Endodermal cell (in vitro differentiated cells): ENCODE results near the gene NCAM1. TPM values are rescaled to one million over a fixed set of nuclear protein-coding genes. Genes with fewer than 3 reads are reported as not detected.

ENCODE experiments used
- DNase-seq: peaks from one replicate; pipeline ENCODE4 v3.0.0-alpha.2; 2017
- H3K27ac ChIP-seq: 2 replicates; pipeline ENCODE4 v1.5.1; 2013; ENCODE audit warnings: mild to moderate bottlenecking, low read depth, low read length, moderate library complexity
- H3K27me3 ChIP-seq: 2 replicates; pipeline ENCODE4 v1.6.1; 2013; ENCODE audit warnings: mild to moderate bottlenecking, low read length, moderate library complexity; ENCODE audit not compliant: insufficient read depth, control insufficient read depth, poor library complexity, severe bottlenecking
- H3K36me3 ChIP-seq: 2 replicates; pipeline ENCODE4 v1.7.0; 2013; ENCODE audit warnings: mild to moderate bottlenecking, low read length, moderate library complexity; ENCODE audit not compliant: control insufficient read depth, insufficient read depth
- H3K4me1 ChIP-seq: one replicate; pipeline ENCODE4 v1.7.0; 2013; ENCODE audit warnings: low read length; ENCODE audit not compliant: control insufficient read depth, insufficient read depth
- H3K4me3 ChIP-seq: 2 replicates; pipeline ENCODE4 v1.5.1; 2013; ENCODE audit warnings: mild to moderate bottlenecking, low read length, moderate library complexity
- H3K9ac ChIP-seq: 2 replicates; pipeline ENCODE4 v1.6.1; 2013; ENCODE audit warnings: mild to moderate bottlenecking, low read length, moderate library complexity; ENCODE audit not compliant: poor library complexity, severe bottlenecking; ENCODE audit errors: extremely low read depth
- H3K9me3 ChIP-seq: 2 replicates; pipeline ENCODE4 v1.6.1; 2013; ENCODE audit warnings: mild to moderate bottlenecking, low read length, moderate library complexity; ENCODE audit not compliant: control insufficient read depth
- H3K27ac Mint-ChIP-seq: 2 replicates; pipeline ENCODE4 v1.8.0; 2020; ENCODE audit warnings: mixed read lengths
- H3K27me3 Mint-ChIP-seq: 2 replicates; pipeline ENCODE4 v1.8.0; 2021; ENCODE audit warnings: mild to moderate bottlenecking, mixed read lengths; ENCODE audit not compliant: insufficient read depth
- H3K36me3 Mint-ChIP-seq: 2 replicates; pipeline ENCODE4 v1.8.0; 2020; ENCODE audit warnings: low read depth, mixed read lengths
- H3K4me1 Mint-ChIP-seq: 2 replicates; pipeline ENCODE4 v1.8.0; 2020; ENCODE audit warnings: mixed read lengths
- H3K4me3 Mint-ChIP-seq: 2 replicates; pipeline ENCODE4 v1.8.0; 2020; ENCODE audit warnings: mild to moderate bottlenecking, moderate library complexity, mixed read lengths
- H3K9me3 Mint-ChIP-seq: 2 replicates; pipeline ENCODE4 v1.8.0; 2020; ENCODE audit warnings: mild to moderate bottlenecking, mixed read lengths
- WGBS, 2 experiments: methylation state at CpG; one replicate each; pipeline versions ENCODE4 v1.1.5 to v1.1.7; 2013; ENCODE audit warnings: missing lambda C conversion rate in 2 of 2, mixed read lengths in 1 of 2; ENCODE audit not compliant: insufficient coverage in 1 of 2, insufficient read length in 1 of 2; 5-methylcytosine and 5-hydroxymethylcytosine counted together
- total RNA-seq, 2 donors: library from RNA; stranded (reverse); fragmentation: NEBNext Ultra II Directional in 1 of 2; extraction: Animal tissue kit (Norgen Biotek cat#: 25700) in 1 of 2; gene quantifications; 2 replicates in 1 of 2; 3 replicates in 1 of 2; pipeline ENCODE4 v1.2.1, GENCODE V29; 2021
- TF ChIP-seq, protein P1 (sequence below): fragments of 200-600 bp; sonication (generic); conservative IDR thresholded peaks from 2 replicates; pipeline ENCODE4 v1.5.0; 2021; ENCODE audit warnings: antibody characterized with exemption, mild to moderate bottlenecking

The NCAM1 gene
- total RNA-seq, 2 donors from 2014 or later = 1.6 to 2.9 TPM

DNA sequence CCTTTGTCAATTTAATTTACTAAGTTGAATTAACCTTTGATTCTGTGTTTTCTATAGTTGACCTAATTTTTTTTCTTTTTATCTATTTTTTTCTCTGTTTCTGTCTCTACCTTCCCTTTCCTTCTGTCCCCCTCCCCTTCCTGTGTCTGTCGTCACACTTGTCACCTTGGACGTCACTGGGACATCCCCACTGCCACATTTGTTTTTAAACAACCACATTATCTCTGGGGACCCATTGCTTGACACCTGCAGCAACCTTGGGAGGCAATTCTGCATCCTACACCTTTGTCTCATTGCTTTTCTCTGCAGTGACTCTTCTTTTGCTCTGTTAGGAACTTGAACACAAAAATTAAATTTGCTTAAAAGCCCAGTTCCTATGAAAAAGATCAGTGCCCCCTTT lies 301.4 kb downstream of the NCAM1 start:
- peaks cover 11% of the 10 kb centered on the region for H3K27me3 Mint-ChIP-seq
- no peaks in the 10 kb centered on the region for H3K9me3 ChIP-seq
- H3K27ac Mint-ChIP-seq = no peak overlapping the region
- H3K9me3 Mint-ChIP-seq = no peaks in the 10 kb centered on the region
- WGBS, 2 experiments = 75 to 80% methylated on average over 2 of the region's 2 CpGs
- no peaks in the 10 kb centered on the region for H3K36me3 Mint-ChIP-seq
- no peak overlapping the region for H3K4me3 Mint-ChIP-seq
- no peaks in the 10 kb centered on the region for H3K36me3 ChIP-seq
- H3K9ac ChIP-seq = no peak overlapping the region
- peaks cover 10% of the 10 kb centered on the region for H3K4me1 Mint-ChIP-seq
- H3K27ac ChIP-seq = no peak overlapping the region
- no peak overlapping the region for H3K4me3 ChIP-seq
- no peaks in the 10 kb centered on the region for H3K4me1 ChIP-seq
- TF ChIP-seq, protein P1, sequence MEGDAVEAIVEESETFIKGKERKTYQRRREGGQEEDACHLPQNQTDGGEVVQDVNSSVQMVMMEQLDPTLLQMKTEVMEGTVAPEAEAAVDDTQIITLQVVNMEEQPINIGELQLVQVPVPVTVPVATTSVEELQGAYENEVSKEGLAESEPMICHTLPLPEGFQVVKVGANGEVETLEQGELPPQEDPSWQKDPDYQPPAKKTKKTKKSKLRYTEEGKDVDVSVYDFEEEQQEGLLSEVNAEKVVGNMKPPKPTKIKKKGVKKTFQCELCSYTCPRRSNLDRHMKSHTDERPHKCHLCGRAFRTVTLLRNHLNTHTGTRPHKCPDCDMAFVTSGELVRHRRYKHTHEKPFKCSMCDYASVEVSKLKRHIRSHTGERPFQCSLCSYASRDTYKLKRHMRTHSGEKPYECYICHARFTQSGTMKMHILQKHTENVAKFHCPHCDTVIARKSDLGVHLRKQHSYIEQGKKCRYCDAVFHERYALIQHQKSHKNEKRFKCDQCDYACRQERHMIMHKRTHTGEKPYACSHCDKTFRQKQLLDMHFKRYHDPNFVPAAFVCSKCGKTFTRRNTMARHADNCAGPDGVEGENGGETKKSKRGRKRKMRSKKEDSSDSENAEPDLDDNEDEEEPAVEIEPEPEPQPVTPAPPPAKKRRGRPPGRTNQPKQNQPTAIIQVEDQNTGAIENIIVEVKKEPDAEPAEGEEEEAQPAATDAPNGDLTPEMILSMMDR = no peak
- DNase-seq = no peak
- no peaks in the 10 kb centered on the region for H3K27me3 ChIP-seq

DNA sequence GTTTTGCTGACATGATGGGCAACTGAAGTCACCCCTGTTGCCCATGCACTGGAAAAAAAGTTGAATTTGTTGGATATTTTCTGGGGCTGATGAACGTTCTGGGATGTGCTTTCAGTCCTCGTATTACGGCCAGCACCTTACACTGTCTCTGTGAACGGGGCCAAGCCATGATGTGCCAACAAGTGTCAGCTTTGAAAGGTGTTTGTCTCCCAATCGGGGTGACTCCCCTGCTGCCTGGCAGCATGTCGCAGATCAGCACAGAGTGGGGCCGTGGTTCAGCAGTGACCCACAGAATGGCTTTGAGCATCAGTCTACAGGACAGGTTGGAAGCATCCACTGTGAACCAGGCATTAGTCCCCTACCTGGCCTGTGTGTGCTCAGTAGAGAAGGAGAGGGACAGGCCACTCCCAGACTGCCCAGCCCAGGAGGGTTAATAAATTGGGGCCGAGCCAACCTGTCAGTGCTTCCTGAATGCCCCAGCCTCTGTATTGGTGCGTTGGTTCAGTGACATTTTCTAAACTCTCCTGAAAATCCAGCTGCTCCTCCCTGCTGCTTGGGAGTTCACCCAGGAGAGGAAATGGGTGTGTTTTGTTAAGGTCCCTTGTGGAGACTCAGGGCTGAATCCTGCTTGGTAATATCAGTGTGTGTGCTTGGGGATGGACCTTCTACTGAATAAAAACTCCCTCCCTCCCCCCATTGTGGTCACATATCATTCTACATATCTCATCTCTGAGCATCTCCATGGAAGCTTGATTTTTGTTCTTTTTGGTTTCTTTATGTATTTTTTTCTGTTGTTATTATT lies 302.4 kb downstream of the NCAM1 start:
- Histone ChIP-seq H3K36me3 (no peaks in the 10 kb centered on the region), H3K27ac (no peak overlapping the region), H3K27me3 (no peaks in the 10 kb centered on the region), H3K4me3 (no peak overlapping the region), H3K9me3 (no peaks in the 10 kb centered on the region), H3K4me1 (no peaks in the 10 kb centered on the region), H3K9ac (no peak overlapping the region)
- H3K27ac Mint-ChIP-seq = no peak overlapping the region
- H3K4me1 Mint-ChIP-seq = peaks cover 10% of the 10 kb centered on the region
- 90 to 94% methylated on average over 8 to 9 of the region's 9 CpGs for WGBS, 2 experiments
- TF ChIP-seq, protein P1 = no peak
- no peaks in the 10 kb centered on the region for H3K9me3 Mint-ChIP-seq
- no peak for DNase-seq
- peaks cover 17% of the 10 kb centered on the region for H3K27me3 Mint-ChIP-seq
- H3K36me3 Mint-ChIP-seq = no peaks in the 10 kb centered on the region
- H3K4me3 Mint-ChIP-seq = no peak overlapping the region

DNA sequence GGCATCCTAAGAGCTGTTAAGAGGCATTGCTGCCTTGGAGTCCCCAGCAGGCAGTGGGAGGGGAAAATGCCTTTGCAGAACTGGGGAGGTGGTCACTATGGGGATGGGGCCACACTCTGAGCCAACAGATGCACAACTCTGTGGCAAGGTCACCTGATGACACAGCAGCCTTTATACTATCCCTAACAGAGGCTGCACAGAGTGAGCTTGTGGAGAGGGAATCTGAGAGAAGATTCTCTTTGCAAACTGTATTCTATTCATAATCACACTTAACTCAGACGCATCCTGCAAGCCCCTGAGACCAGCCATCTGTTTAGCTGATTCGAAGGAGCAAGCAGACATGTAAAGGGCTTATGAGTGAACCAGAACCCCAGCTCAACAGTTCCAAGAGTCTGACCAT lies 304.1 kb downstream of the NCAM1 start:
- WGBS, 2 experiments = 86 to 94% methylated on average over 1 to 2 of the region's 2 CpGs
- H3K27ac ChIP-seq = no peak overlapping the region
- H3K27me3 ChIP-seq = no peaks in the 10 kb centered on the region
- peaks cover 24% of the 10 kb centered on the region for H3K27me3 Mint-ChIP-seq
- no peak overlapping the region for H3K4me3 ChIP-seq
- no peaks in the 10 kb centered on the region for H3K36me3 ChIP-seq
- H3K36me3 Mint-ChIP-seq = no peaks in the 10 kb centered on the region
- H3K9me3 Mint-ChIP-seq = no peaks in the 10 kb centered on the region
- H3K4me1 ChIP-seq = no peaks in the 10 kb centered on the region
- H3K9me3 ChIP-seq = no peaks in the 10 kb centered on the region
- TF ChIP-seq, protein P1 = no peak
- H3K27ac Mint-ChIP-seq = no peak overlapping the region
- H3K4me1 Mint-ChIP-seq = peaks cover 10% of the 10 kb centered on the region
- no peak for DNase-seq
- no peak overlapping the region for H3K4me3 Mint-ChIP-seq
- no peak overlapping the region for H3K9ac ChIP-seq
